GM12864 (cell line): Measurements from ENCODE around the gene SPATA21.
"Not testable (repeated sequence)": the region's sequence is repeated elsewhere in the genome, so short reads cannot be mapped to it uniquely, and the experiment has no call there.

ENCODE experiments used
- DNase-seq: peaks from one replicate; pipeline ENCODE4 v3.0.0-alpha.2; 2011; ENCODE audit warnings: low read depth
- H3K4me3 ChIP-seq: 2 replicates; pipeline ENCODE4 v1.5.1; 2011; ENCODE audit warnings: mild to moderate bottlenecking, low read depth, low read length, control low read depth
- CTCF ChIP-seq: IDR thresholded peaks from 2 replicates; pipeline ENCODE4 v1.5.1; 2011; ENCODE audit warnings: low read depth, mild to moderate bottlenecking, moderate library complexity, low read length, control low read depth, inconsistent platforms; ENCODE audit errors: missing control alignments

Gene SPATA21

DNA sequence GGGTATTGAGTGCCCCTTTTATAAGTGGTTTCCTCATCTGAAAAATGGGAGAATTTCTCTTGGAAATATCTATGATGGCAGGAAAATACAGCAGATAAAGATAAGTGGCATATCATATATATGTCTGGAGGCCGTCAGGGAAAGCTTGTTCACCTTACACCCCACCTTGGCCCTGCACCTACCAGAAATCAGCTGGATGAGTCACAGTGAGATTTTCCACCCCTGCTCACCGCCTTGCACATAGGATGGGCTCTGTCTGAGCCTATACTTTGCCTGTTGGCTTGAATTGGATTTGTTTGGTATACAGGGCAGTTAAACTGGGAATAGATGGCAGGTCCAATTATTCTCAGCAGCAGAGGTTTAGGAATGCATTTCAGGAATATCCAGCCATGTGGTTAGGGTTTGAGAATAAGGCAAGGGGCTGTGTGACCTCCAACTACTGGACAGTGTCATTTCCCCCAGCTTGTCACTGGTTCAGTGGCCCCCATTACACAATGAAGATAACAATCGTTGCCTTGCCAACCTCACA lies at the start of gene SPATA21:
TSS of gene SPATA21 (minus strand) at position 479 of the 529 bp plus-strand sequence. CDS start 6,053 bp downstream, outside the sequence.
- no peak within 1 kb of the TSS for H3K4me3 ChIP-seq
- TF ChIP-seq CTCF, result no peak
- DNase-seq, result no peak

GRCh38 chr1:16487011-16487410 lies 49.8 kb upstream of the SPATA21 start:
- DNase-seq, result not testable (repeated sequence)

GRCh38 chr1:16486316-16486715 lies 49.1 kb upstream of the SPATA21 start:
- not testable (repeated sequence) for DNase-seq, H3K4me3 ChIP-seq

More at GRCh38 chr1:16487011-16487410, 49.8 kb upstream of the SPATA21 start:
- not testable (repeated sequence) for H3K4me3 ChIP-seq

DNA sequence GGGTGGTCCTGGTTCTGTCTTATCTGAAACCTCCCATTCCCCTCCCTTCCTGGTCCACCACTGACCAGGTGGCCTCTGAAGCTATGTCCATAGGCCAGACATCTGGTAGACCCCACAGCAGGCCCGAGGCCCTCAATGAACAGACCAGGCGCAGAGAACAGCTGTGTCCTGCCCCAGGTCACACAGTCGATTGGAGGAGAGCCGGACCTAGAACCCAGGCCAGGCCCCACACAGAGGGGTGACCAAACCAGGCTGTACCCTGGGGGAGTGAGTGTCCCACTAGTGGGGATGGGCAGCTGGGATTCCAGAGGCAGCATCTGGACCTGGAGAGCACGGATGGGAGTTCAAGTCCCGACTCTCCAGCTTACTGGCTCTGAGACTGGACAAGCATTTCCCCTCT lies 47.7 kb upstream of the SPATA21 start:
- no peak for TF ChIP-seq CTCF
- no peak for DNase-seq
- no peak overlapping the region for H3K4me3 ChIP-seq

DNA sequence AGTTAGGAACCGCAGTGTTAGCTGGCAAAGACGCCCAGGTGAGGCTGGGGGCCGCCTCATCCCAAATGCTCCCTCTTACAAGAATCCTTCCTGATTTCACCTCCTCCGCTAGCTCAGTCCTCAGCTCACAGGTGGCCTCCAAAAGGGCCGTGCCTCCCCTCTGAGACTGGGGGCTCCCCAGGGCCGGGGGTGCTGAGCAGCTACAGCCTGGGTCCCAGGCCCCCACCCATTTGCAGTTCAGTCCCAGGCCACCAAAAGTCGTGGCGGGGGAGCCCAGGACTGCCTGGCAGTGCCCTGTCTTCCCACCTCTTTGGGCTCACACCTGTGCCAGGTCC lies 47.2 kb upstream of the SPATA21 start:
- no peak for DNase-seq
- TF ChIP-seq CTCF, result no peak
- no peak overlapping the region for H3K4me3 ChIP-seq

- not testable (repeated sequence) for DNase-seq, H3K4me3 ChIP-seq
Observed at GRCh38 chr1:16483639-16484500, 46.6 kb upstream of the SPATA21 start.

- H3K4me3 ChIP-seq, DNase-seq: not testable (repeated sequence)
Observed at GRCh38 chr1:16483146-16483545, 45.9 kb upstream of the SPATA21 start.

DNA sequence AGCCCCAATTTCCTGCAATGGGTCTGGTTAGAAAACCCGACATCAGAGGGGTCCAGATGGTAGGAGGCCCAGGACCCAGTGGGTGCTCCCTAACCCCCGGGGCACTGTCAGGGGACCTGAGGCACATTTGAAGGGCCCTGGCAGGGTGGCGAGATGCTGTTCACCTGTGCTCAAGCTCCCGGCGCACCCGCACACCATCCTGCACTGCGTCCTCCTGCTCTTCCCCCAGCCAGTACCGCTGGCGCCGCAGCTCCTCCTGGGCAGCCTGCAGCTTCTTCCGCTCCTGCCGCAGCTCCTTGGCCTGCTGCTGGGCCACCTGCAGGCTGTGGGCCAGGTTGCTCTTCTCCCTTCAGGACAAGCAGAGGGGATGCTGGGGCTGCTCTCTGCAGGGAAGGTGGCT lies 40.9 kb upstream of the SPATA21 start:
- no peak for TF ChIP-seq CTCF
- no peak overlapping the region for H3K4me3 ChIP-seq
- no peak for DNase-seq

- DNase-seq, H3K4me3 ChIP-seq: not testable (repeated sequence)
Observed at GRCh38 chr1:16475771-16476770, 38.8 kb upstream of the SPATA21 start.

DNA sequence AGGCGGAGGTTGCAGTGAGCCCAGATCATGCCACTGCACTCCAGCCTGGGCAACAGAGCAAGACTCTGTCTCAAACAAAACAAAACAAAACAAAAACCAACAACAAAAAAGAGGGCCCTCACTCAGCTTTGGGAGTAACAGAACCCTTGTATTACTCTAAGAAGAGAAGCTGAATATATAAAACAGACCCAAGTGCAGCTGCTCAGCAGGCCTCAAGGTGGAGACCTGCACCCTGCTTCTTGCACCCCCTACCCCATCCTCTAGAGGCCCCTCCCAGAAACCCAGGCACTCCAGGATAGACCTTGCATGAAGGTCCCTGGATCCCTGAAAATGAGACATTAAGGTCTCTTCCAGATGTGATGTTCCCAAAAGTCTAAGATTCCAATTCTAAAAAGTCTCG lies 37.7 kb upstream of the SPATA21 start:
- DNase-seq, H3K4me3 ChIP-seq: not testable (repeated sequence)
